GM12878 (cell line): ENCODE data around the gene ARHGAP22. TPM values are rescaled to one million over a fixed set of nuclear protein-coding genes. Genes with fewer than 3 reads are reported as not detected.

ENCODE experiments used
- ATAC-seq: fragments of 200-7000 bp; cut with Tn5 transposase; 3 replicates; pipeline ENCODE4 v1.9.1; 2020; ENCODE audit warnings: mild to moderate bottlenecking, moderate library complexity
- BruUV-seq: library from RNA; stranded (reverse); fragments of 400-500 nt; replicated peaks from 2 replicates; lab custom pipeline; 2021; lab: Mats Ljungman, UMichigan
- CTCF ChIA-PET: fragments of 300-600 bp; sonication (Branson Sonifier 250); formaldehyde crosslinking; extraction: SDS; loops from one replicate; lab custom pipeline; 2021; ENCODE audit warnings: inconsistent platforms; lab: Yijun Ruan, JAX
- POLR2A ChIA-PET: fragments of 350-600 bp; formaldehyde crosslinking; extraction: SDS; loops from one replicate; lab custom pipeline; 2021; ENCODE audit warnings: inconsistent platforms; lab: Charles Lee
- RAD21 ChIA-PET: fragments of 300-600 bp; sonication (Branson Sonifier 250); formaldehyde crosslinking; loops from one replicate; lab custom pipeline; 2023; ENCODE audit warnings: antibody characterized with exemption; ENCODE audit not compliant: unreplicated experiment; lab: Charles Lee
- SMC1A ChIA-PET: fragments of 300-600 bp; sonication (Branson Sonifier 250); formaldehyde crosslinking; loops from one replicate; lab custom pipeline; 2023; ENCODE audit not compliant: unreplicated experiment, uncharacterized antibody; lab: Charles Lee
- DNase-seq: peaks from one replicate; pipeline ENCODE4 v3.0.0-alpha.2; 2011; ENCODE audit warnings: low read depth, low spot score
- FAIRE-seq: peaks from 3 replicates; lab custom pipeline; 2011; peaks lifted over from hg19 to GRCh38; lab: Jason Lieb, UNC
- H2AFZ ChIP-seq: 2 replicates; pipeline ENCODE4 v1.6.0; 2011; ENCODE audit warnings: low read depth, low read length, control low read depth; ENCODE audit not compliant: control insufficient read depth
- H3K27ac ChIP-seq: 2 replicates; pipeline ENCODE4 v1.5.1; 2011; ENCODE audit warnings: control low read depth; ENCODE audit not compliant: control insufficient read depth, insufficient read depth
- H3K27me3 ChIP-seq, 2 experiments: replicated peaks in 1 of 2; 2 replicates each; pipeline versions ENCODE4 v1.6.0 to v1.6.1; 2011; ENCODE audit warnings: low read length in 1 of 2; ENCODE audit not compliant: control insufficient read depth in 2 of 2, insufficient read depth in 2 of 2
- H3K36me3 ChIP-seq, 2 experiments: 2 replicates each; pipeline ENCODE4 v1.5.1; 2011; ENCODE audit warnings: low read length in 1 of 2; ENCODE audit not compliant: control insufficient read depth in 2 of 2, insufficient read depth in 2 of 2
- H3K4me1 ChIP-seq: 2 replicates; pipeline ENCODE4 v1.6.1; 2011; ENCODE audit warnings: mild to moderate bottlenecking, low read length, moderate library complexity, mixed read lengths; ENCODE audit not compliant: control insufficient read depth, insufficient read depth
- H3K4me2 ChIP-seq: 2 replicates; pipeline ENCODE4 v1.6.0; 2011; ENCODE audit warnings: control low read depth; ENCODE audit not compliant: control insufficient read depth, insufficient read depth
- H3K4me3 ChIP-seq: fragments of 200-600 bp; sonication (generic); 2 replicates; pipeline ENCODE4 v1.5.1; 2016
- H3K79me2 ChIP-seq: 2 replicates; pipeline ENCODE4 v1.6.0; 2011; ENCODE audit warnings: low read length; ENCODE audit not compliant: control insufficient read depth, insufficient read depth
- H3K9ac ChIP-seq: 2 replicates; pipeline ENCODE4 v1.8.0; 2011; ENCODE audit warnings: low read length, control low read depth, mixed read lengths; ENCODE audit not compliant: control insufficient read depth, insufficient read depth
- H3K9me3 ChIP-seq: replicated peaks from 3 replicates; pipeline ENCODE4 v1.5.1; 2011; ENCODE audit warnings: mild to moderate bottlenecking, low read length; ENCODE audit not compliant: control insufficient read depth, insufficient read depth
- H4K20me1 ChIP-seq: 2 replicates; pipeline ENCODE4 v1.6.0; 2011; ENCODE audit not compliant: control insufficient read depth, insufficient read depth
- ASH2L ChIP-seq: fragments of 300-600, 200-600 bp; sonication (generic); IDR thresholded peaks from 2 replicates; pipeline ENCODE4 v1.6.1; 2017; ENCODE audit warnings: low read depth, mild to moderate bottlenecking, borderline replicate concordance
- BHLHE40 ChIP-seq, 2 experiments: fragments of 450-650 bp in 1 of 2; IDR thresholded peaks; 2 replicates each; pipeline ENCODE4 v1.6.1; 2011 to 2017; ENCODE audit warnings: low read depth in 2 of 2, borderline replicate concordance in 1 of 2, improper control_type of control experiment in 1 of 2, low read length in 1 of 2, mild to moderate bottlenecking in 1 of 2
- BMI1 ChIP-seq: fragments of 450-650 bp; IDR thresholded peaks from 2 replicates; pipeline ENCODE4 v1.6.1; 2016; ENCODE audit warnings: mild to moderate bottlenecking, moderate library complexity, borderline replicate concordance
- CHD2 ChIP-seq: IDR thresholded peaks from 2 replicates; pipeline ENCODE4 v1.6.1; 2011; ENCODE audit warnings: low read depth, low read length, improper control_type of control experiment, borderline replicate concordance
- FOXM1 ChIP-seq: IDR thresholded peaks from 2 replicates; pipeline ENCODE4 v1.6.1; 2012; ENCODE audit warnings: low read depth, mild to moderate bottlenecking, inconsistent platforms, low read length, moderate library complexity
- HDAC2 ChIP-seq: fragments of 200-600 bp; sonication (generic); IDR thresholded peaks from 2 replicates; pipeline ENCODE4 v1.6.1; 2017
- HDAC6 ChIP-seq: fragments of 200-600 bp; sonication (generic); IDR thresholded peaks from one replicate; pipeline ENCODE4 v1.8.0; 2017; ENCODE audit warnings: antibody characterized with exemption; ENCODE audit not compliant: unreplicated experiment
- HSF1 ChIP-seq: fragments of 150-350 bp; IDR thresholded peaks from 2 replicates; pipeline ENCODE4 v1.6.1; 2014; ENCODE audit warnings: mild to moderate bottlenecking, low read depth, low read length
- JUND ChIP-seq: IDR thresholded peaks from 2 replicates; pipeline ENCODE4 v1.6.1; 2012; ENCODE audit warnings: low read depth, mild to moderate bottlenecking, low read length, improper control_type of control experiment, moderate library complexity
- MEF2B ChIP-seq: fragments of 450-650 bp; IDR thresholded peaks from 2 replicates; pipeline ENCODE4 v1.6.1; 2018; ENCODE audit warnings: mild to moderate bottlenecking, moderate library complexity; ENCODE audit not compliant: partially characterized antibody, poor library complexity, severe bottlenecking
- MTA2 ChIP-seq: fragments of 450-650 bp; IDR thresholded peaks from 2 replicates; pipeline ENCODE4 v1.6.1; 2016; ENCODE audit warnings: low read depth, mild to moderate bottlenecking, moderate library complexity
- NFIC ChIP-seq: IDR thresholded peaks from 2 replicates; pipeline ENCODE4 v1.6.1; 2012; ENCODE audit warnings: low read depth, mild to moderate bottlenecking, inconsistent platforms, low read length, moderate library complexity
- STAT1 ChIP-seq: fragments of 450-650 bp; conservative IDR thresholded peaks from 2 replicates; pipeline ENCODE4 v1.6.1; 2014; ENCODE audit warnings: antibody characterized with exemption, mild to moderate bottlenecking
- SUZ12 ChIP-seq: fragments of 200-600 bp; sonication (generic); IDR thresholded peaks from one replicate; pipeline ENCODE4 v1.6.1; 2018; ENCODE audit warnings: antibody characterized with exemption, mild to moderate bottlenecking; ENCODE audit not compliant: unreplicated experiment
- TCF12 ChIP-seq: IDR thresholded peaks from 2 replicates; pipeline ENCODE4 v1.6.1; 2011; ENCODE audit warnings: low read depth, mild to moderate bottlenecking, low read length
- WGBS: methylation state at CpG from one replicate; pipeline ENCODE4 v1.1.6; 2016; ENCODE audit warnings: low lambda C conversion rate; ENCODE audit not compliant: insufficient replicate concordance, insufficient coverage; ENCODE audit errors: missing lambda C conversion rate; 5-methylcytosine and 5-hydroxymethylcytosine counted together
- in situ Hi-C: fragments of 300-500 bp; cut with MboI; formaldehyde crosslinking; loops from 9 replicates; pipeline ENCODE4 v1.14.3; 2018; ENCODE audit warnings: mixed read lengths
- intact Hi-C: fragments of 100-400 bp; cut with micrococcal nuclease; formaldehyde crosslinking; loops from one replicate; pipeline ENCODE4 v1.14.2; 2022; ENCODE audit not compliant: unreplicated experiment
- polyA plus RNA-seq, 11 experiments: library from polyadenylated mRNA; depleted of rRNA in 4 of 11; unstranded in 6 of 11; stranded (reverse) in 5 of 11; fragments of >200 nt; fragmentation: Nextera tagmentation in 4 of 11; fragmentation: Illumina TruSeq in 1 of 11; extraction: Ambion mirVana in 4 of 11; extraction: Trizol in 1 of 11; gene quantifications; 1 replicate in 1 of 11; 2 replicates in 10 of 11; pipeline versions ENCODE4 v1.2.1 to v1.2.3, GENCODE V29; 2011 to 2016; ENCODE audit warnings: inconsistent platforms in 2 of 11, missing spikeins in 2 of 11, low read depth in 1 of 11
- total RNA-seq, 4 experiments: library from RNA; depleted of rRNA in 3 of 4; stranded (reverse); fragments of >200 nt in 3 of 4; fragmentation: Illumina TruSeq in 1 of 4; extraction: Trizol in 1 of 4; gene quantifications; 2 replicates each; pipeline versions ENCODE4 v1.2.1 to v1.2.3, GENCODE V29; 2013 to 2021
- TF ChIP-seq, protein P1 (sequence below): IDR thresholded peaks from 2 replicates; pipeline ENCODE4 v1.6.1; 2011; ENCODE audit warnings: low read depth, low read length, improper control_type of control experiment, borderline replicate concordance
- TF ChIP-seq, protein P2 (sequence below), 3 experiments: IDR thresholded peaks in 2 of 3; conservative IDR thresholded peaks in 1 of 3; 2 replicates each; pipeline ENCODE4 v1.5.1; 2011; ENCODE audit warnings: low read depth in 3 of 3, low read length in 3 of 3, mild to moderate bottlenecking in 3 of 3, control low read depth in 2 of 3, moderate library complexity in 2 of 3, inconsistent platforms in 1 of 3, mixed read lengths in 1 of 3; ENCODE audit not compliant: control insufficient read depth in 2 of 3, insufficient read depth in 1 of 3; ENCODE audit errors: extremely low read depth in 1 of 3

Gene ARHGAP22
- total and polyA plus RNA-seq, 10 of the 15 experiments (the other 5 are each of a cell fraction or from before 2014, with no cell fraction given): 0.07 to 0.61 (median 0.18) TPM; not detected in 5

- no peak for TF ChIP-seq JUND
- TF ChIP-seq STAT1: no peak
- no peak for TF ChIP-seq SUZ12
- TF ChIP-seq, protein P1, sequence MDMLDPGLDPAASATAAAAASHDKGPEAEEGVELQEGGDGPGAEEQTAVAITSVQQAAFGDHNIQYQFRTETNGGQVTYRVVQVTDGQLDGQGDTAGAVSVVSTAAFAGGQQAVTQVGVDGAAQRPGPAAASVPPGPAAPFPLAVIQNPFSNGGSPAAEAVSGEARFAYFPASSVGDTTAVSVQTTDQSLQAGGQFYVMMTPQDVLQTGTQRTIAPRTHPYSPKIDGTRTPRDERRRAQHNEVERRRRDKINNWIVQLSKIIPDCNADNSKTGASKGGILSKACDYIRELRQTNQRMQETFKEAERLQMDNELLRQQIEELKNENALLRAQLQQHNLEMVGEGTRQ: no peak
- TF ChIP-seq FOXM1: no peak
- no peak for TF ChIP-seq NFIC
Observed at GRCh38 chr10:48525113-48525512, 79.8 kb downstream of the ARHGAP22 start (continued).

GRCh38 chr10:48523820-48524758 lies 80.8 kb downstream of the ARHGAP22 start:
- FAIRE-seq (no peak), DNase-seq (no peak), ATAC-seq (peak; percentile 74)
- RAD21 ChIA-PET: interaction anchor here (1.4 kb wide), 1 partner anchor 132 kb away, joined by 6 read pairs; no protein-coding TSS in a partner anchor
- in situ Hi-C loops: no loop called here
- Histone ChIP-seq H3K27me3 (peaks cover 1 to 9% of the 10 kb centered on the region in 2 experiments; a peak in 3 of 4 replicates), H3K4me1 (no peaks in the 10 kb centered on the region), H2AFZ (no peak overlapping the region), H4K20me1 (no peaks in the 10 kb centered on the region), H3K4me2 (peak overlapping the region; percentile 60; the same call in 1 of the 2 replicates), H3K4me3 (peak overlapping the region; percentile 41; the same call in 1 of the 2 replicates), H3K27ac (no peak overlapping the region), H3K9ac (no peak overlapping the region), H3K36me3 (no peaks in the 10 kb centered on the region), H3K9me3 (no peaks in the 10 kb centered on the region; the same call in 2 of the 3 replicates), H3K79me2 (no peaks in the 10 kb centered on the region)
- intact Hi-C loops: no loop called here
- SMC1A ChIA-PET: interaction anchor here (0.5 to 0.9 kb wide), 3 partner anchors 27 to 132 kb away, joined by 3 to 5 read pairs (median 3); no protein-coding TSS in a partner anchor
- BruUV-seq: no TSS peak
- CTCF ChIA-PET: interaction anchor here (0.8 to 1.5 kb wide), 5 partner anchors 9 to 134 kb away, joined by 3 to 6 read pairs (median 5); no protein-coding TSS in a partner anchor
- POLR2A ChIA-PET: no interaction called here
- WGBS: 4% methylated on average over 80 of the region's 93 CpGs
- TF ChIP-seq HSF1 (no peak), BHLHE40 (IDR thresholded peaks at IDR 0.05; ENCODE audit: borderline replicate concordance in 1 of 2, low read depth in 2 of 2, low read length in 1 of 2) (peak in 1 of 2 experiments; percentile 74; a peak in 2 of 4 replicates), CHD2 (no peak), HDAC2 (no peak), TCF12 (no peak), ASH2L (no peak), HDAC6 (peak; percentile 32), MTA2 (no peak), MEF2B (no peak), BMI1 (no peak)
- TF ChIP-seq, protein P2, sequence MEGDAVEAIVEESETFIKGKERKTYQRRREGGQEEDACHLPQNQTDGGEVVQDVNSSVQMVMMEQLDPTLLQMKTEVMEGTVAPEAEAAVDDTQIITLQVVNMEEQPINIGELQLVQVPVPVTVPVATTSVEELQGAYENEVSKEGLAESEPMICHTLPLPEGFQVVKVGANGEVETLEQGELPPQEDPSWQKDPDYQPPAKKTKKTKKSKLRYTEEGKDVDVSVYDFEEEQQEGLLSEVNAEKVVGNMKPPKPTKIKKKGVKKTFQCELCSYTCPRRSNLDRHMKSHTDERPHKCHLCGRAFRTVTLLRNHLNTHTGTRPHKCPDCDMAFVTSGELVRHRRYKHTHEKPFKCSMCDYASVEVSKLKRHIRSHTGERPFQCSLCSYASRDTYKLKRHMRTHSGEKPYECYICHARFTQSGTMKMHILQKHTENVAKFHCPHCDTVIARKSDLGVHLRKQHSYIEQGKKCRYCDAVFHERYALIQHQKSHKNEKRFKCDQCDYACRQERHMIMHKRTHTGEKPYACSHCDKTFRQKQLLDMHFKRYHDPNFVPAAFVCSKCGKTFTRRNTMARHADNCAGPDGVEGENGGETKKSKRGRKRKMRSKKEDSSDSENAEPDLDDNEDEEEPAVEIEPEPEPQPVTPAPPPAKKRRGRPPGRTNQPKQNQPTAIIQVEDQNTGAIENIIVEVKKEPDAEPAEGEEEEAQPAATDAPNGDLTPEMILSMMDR (IDR thresholded peaks at IDR 0.05 in 2 of 3, conservative IDR thresholded peaks at IDR 0.05 in 1 of 3; ENCODE audit: control insufficient read depth in 2 of 3, extremely low read depth in 1 of 3, insufficient read depth in 1 of 3, low read depth in 3 of 3, low read length in 3 of 3): peak; percentile 22 to 44 (median 38); a peak in 5 of 6 replicates
